GM21825 (cell line): ENCODE data around the gene PPP1R13L.

Source experiments
- ATAC-seq: cut with Tn5 transposase; IDR thresholded peaks from one replicate; pipeline ENCODE4 v1.9.1; 2021; ENCODE audit warnings: mild to moderate bottlenecking, moderate library complexity; ENCODE audit not compliant: unreplicated experiment

PPP1R13L gene

GRCh38 chr19:45370410-45371204 is 34.3 kb downstream of the PPP1R13L start, which contains the start of gene ERCC2:
TSS of gene ERCC2 (minus strand) at chr19:45370573. CDS start at chr19:45370540, 33 bp downstream.
- peak; percentile 94 for ATAC-seq

GRCh38 chr19:45368737-45369340 is 36.0 kb downstream of the PPP1R13L start:
- no peak for ATAC-seq

- ATAC-seq, result no peak
These were observed 36.7 kb downstream of the PPP1R13L start for GRCh38 chr19:45368127-45368526.

- no peak for ATAC-seq
These were observed 40.2 kb downstream of the PPP1R13L start for GRCh38 chr19:45364696-45365095.

- ATAC-seq, result no peak
These were observed 40.9 kb downstream of the PPP1R13L start for GRCh38 chr19:45363861-45364459.

GRCh38 chr19:45362291-45362690 is 42.6 kb downstream of the PPP1R13L start:
- ATAC-seq, result no peak

- ATAC-seq, result no peak
These were observed 43.3 kb downstream of the PPP1R13L start for GRCh38 chr19:45361608-45362007.

- ATAC-seq, result no peak
These were observed 46.6 kb downstream of the PPP1R13L start for GRCh38 chr19:45358213-45358792.

GRCh38 chr19:45357445-45357783 is 47.5 kb downstream of the PPP1R13L start:
- no peak for ATAC-seq

- ATAC-seq, result no peak
These were observed 48.0 kb downstream of the PPP1R13L start for GRCh38 chr19:45356760-45357444.

GRCh38 chr19:45355910-45356309 is 49.0 kb downstream of the PPP1R13L start:
- ATAC-seq, result no peak

GRCh38 chr19:45355402-45355801 is 49.5 kb downstream of the PPP1R13L start:
- ATAC-seq, result no peak

GRCh38 chr19:45354241-45354842 is 50.5 kb downstream of the PPP1R13L start:
- no peak for ATAC-seq

GRCh38 chr19:45352914-45353796 is 51.7 kb downstream of the PPP1R13L start:
- ATAC-seq, result no peak

- ATAC-seq, result no peak
These were observed 52.4 kb downstream of the PPP1R13L start for GRCh38 chr19:45352471-45352870.

GRCh38 chr19:45352062-45352461 is 52.8 kb downstream of the PPP1R13L start:
- ATAC-seq, result no peak

GRCh38 chr19:45351401-45351952 is 53.4 kb downstream of the PPP1R13L start:
- ATAC-seq, result no peak

GRCh38 chr19:45350477-45351058 is 54.3 kb downstream of the PPP1R13L start:
- no peak for ATAC-seq

GRCh38 chr19:45349430-45349941 is 55.4 kb downstream of the PPP1R13L start:
- ATAC-seq, result no peak
